SK-N-SH treated with all-trans-retinoic acid at 6 μM for 48 hours (cell line): ENCODE measurements around the gene DOLK.
A peak's percentile ranks its signal among the peaks of the same experiment; 100 is the strongest.

Experiments
- ATAC-seq: fragments of 200-7000 bp; cut with Tn5 transposase; 3 replicates; pipeline ENCODE4 v1.9.1; 2020; ENCODE audit warnings: mild to moderate bottlenecking, moderate library complexity
- ARNTL ChIP-seq: fragments of 450-650 bp; formaldehyde crosslinking; IDR thresholded peaks from 2 replicates; pipeline ENCODE4 v1.5.0; 2020; ENCODE audit warnings: low read depth, mild to moderate bottlenecking, moderate library complexity, borderline replicate concordance
- BACH2 ChIP-seq: fragments of 250-450 bp; sonication (Bioruptor Pico); IDR thresholded peaks from 2 replicates; pipeline ENCODE4 v1.9.0; 2021; ENCODE audit warnings: mild to moderate bottlenecking, borderline replicate concordance
- CSDC2 ChIP-seq: fragments of 250-450 bp; sonication (Bioruptor Pico); IDR thresholded peaks from 2 replicates; pipeline ENCODE4 v1.5.0; 2020; ENCODE audit warnings: mild to moderate bottlenecking, moderate library complexity
- ESRRG ChIP-seq: fragments of 250-450 bp; sonication (Bioruptor Pico); IDR thresholded peaks from 2 replicates; pipeline ENCODE4 v1.6.1; 2021; ENCODE audit warnings: mild to moderate bottlenecking
- GLIS3 ChIP-seq: fragments of 250-450 bp; sonication (Bioruptor Pico); IDR thresholded peaks from 2 replicates; pipeline ENCODE4 v1.5.0; 2020; ENCODE audit warnings: mild to moderate bottlenecking, moderate library complexity
- ISL1 ChIP-seq: fragments of 250-450 bp; sonication (Bioruptor Pico); IDR thresholded peaks from 2 replicates; pipeline ENCODE4 v2.1.2; 2022; ENCODE audit warnings: mild to moderate bottlenecking, moderate library complexity
- RARB ChIP-seq: fragments of 250-450 bp; sonication (Bioruptor Pico); IDR thresholded peaks from 2 replicates; pipeline ENCODE4 v1.8.0; 2021; ENCODE audit warnings: mild to moderate bottlenecking, moderate library complexity
- SNAI2 ChIP-seq: fragments of 250-450 bp; sonication (Bioruptor Pico); IDR thresholded peaks from 2 replicates; pipeline ENCODE4 v1.5.0; 2020; ENCODE audit warnings: mild to moderate bottlenecking, moderate library complexity
- TOX ChIP-seq: fragments of 250-450 bp; sonication (Bioruptor Pico); IDR thresholded peaks from 2 replicates; pipeline ENCODE4 v1.8.0; 2021; ENCODE audit warnings: mild to moderate bottlenecking, moderate library complexity, borderline replicate concordance
- ZC3H10 ChIP-seq: fragments of 250-450 bp; sonication (Bioruptor Pico); IDR thresholded peaks from 2 replicates; pipeline ENCODE4 v1.5.1; 2021; ENCODE audit warnings: mild to moderate bottlenecking, moderate library complexity
- ZFP30 ChIP-seq: fragments of 450-650 bp; formaldehyde crosslinking; IDR thresholded peaks from 2 replicates; pipeline ENCODE4 v1.5.0; 2022; ENCODE audit warnings: mild to moderate bottlenecking, moderate library complexity
- ZNF565 ChIP-seq: fragments of 450-650 bp; formaldehyde crosslinking; conservative IDR thresholded peaks from 2 replicates; pipeline ENCODE4 v1.5.0; 2020; ENCODE audit warnings: low read depth, mild to moderate bottlenecking, moderate library complexity
- ZNF70 ChIP-seq: fragments of 450-650 bp; formaldehyde crosslinking; IDR thresholded peaks from 2 replicates; pipeline ENCODE4 v1.5.0; 2020; ENCODE audit warnings: mild to moderate bottlenecking, moderate library complexity
- ZNF8 ChIP-seq: fragments of 450-650 bp; formaldehyde crosslinking; IDR thresholded peaks from 2 replicates; pipeline ENCODE4 v1.5.0; 2020; ENCODE audit warnings: mild to moderate bottlenecking, moderate library complexity
- TF ChIP-seq, protein P1 (sequence below): fragments of 250-450 bp; sonication (Bioruptor Pico); IDR thresholded peaks from 2 replicates; pipeline ENCODE4 v1.5.1; 2021; ENCODE audit warnings: mild to moderate bottlenecking, moderate library complexity
- TF ChIP-seq, protein P2 (sequence below): fragments of 250-450 bp; sonication (Bioruptor Pico); IDR thresholded peaks from 2 replicates; pipeline ENCODE4 v1.5.0; 2020; ENCODE audit warnings: mild to moderate bottlenecking, moderate library complexity
- TF ChIP-seq, protein P3 (sequence below): fragments of 250-450 bp; sonication (Bioruptor Pico); IDR thresholded peaks from 2 replicates; pipeline ENCODE4 v1.8.0; 2020; ENCODE audit warnings: mild to moderate bottlenecking, moderate library complexity, borderline replicate concordance
- TF ChIP-seq, protein P4 (sequence below): fragments of 250-450 bp; sonication (Bioruptor Pico); IDR thresholded peaks from 2 replicates; pipeline ENCODE4 v1.5.1; 2020; ENCODE audit warnings: low read depth, mild to moderate bottlenecking, moderate library complexity
- TF ChIP-seq, protein P5 (sequence below): fragments of 250-450 bp; sonication (Bioruptor Pico); IDR thresholded peaks from 2 replicates; pipeline ENCODE4 v1.8.0; 2021; ENCODE audit warnings: low read depth, mild to moderate bottlenecking, moderate library complexity, borderline replicate concordance

Gene DOLK

DNA sequence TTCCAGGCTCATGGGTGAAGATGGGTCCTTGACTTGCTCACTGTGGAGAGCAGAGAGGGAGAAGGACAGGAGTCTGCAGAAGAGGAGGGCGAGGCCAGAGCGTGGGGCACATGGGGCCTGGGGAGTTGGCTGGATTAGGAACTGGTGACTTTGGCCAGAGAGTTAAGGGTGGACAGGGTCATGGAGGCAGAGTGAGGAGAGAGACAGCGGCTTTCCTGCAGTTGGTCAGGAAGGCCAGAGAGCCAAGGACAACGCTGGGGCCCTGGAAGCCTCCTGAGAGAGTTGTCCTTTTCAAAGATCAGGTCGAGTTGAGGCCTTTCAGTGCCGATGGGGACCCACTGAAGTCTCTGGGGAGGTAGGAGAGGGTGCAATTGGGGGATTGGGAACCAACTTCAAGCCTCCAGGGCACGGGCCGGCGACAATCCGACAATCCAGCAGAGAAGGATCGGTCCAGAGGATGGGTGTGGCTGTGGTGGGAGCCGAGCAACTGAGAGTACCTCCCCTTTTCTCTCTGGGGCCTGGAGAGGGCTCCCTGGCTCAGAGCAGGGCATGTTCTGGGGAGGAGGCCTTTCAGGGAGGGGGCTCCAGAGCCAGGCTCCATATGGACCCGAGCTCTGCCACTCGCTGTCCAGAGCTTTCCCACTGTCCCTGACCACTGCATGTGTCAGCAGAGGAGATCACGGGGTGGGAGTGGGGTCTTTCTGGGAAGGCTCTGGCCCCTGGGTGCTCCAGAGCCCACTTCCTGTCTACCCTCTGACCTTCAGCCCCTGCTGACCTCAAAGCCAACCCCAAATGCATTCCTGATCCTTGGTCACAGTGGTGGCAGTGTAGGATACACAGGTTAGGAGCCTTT, 34.1 kb downstream of the DOLK start:
- ATAC-seq, result no peak
- TF ChIP-seq ARNTL, result no peak
- TF ChIP-seq, protein P1, sequence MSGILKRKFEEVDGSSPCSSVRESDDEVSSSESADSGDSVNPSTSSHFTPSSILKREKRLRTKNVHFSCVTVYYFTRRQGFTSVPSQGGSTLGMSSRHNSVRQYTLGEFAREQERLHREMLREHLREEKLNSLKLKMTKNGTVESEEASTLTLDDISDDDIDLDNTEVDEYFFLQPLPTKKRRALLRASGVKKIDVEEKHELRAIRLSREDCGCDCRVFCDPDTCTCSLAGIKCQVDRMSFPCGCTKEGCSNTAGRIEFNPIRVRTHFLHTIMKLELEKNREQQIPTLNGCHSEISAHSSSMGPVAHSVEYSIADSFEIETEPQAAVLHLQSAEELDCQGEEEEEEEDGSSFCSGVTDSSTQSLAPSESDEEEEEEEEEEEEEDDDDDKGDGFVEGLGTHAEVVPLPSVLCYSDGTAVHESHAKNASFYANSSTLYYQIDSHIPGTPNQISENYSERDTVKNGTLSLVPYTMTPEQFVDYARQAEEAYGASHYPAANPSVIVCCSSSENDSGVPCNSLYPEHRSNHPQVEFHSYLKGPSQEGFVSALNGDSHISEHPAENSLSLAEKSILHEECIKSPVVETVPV, result no peak
- TF ChIP-seq ZNF8 (CRISPR knock-in tag), result no peak
- TF ChIP-seq ZFP30 (CRISPR knock-in tag), result no peak
- no peak for TF ChIP-seq CSDC2 (CRISPR knock-in tag)
- TF ChIP-seq BACH2 (CRISPR knock-in tag), result no peak
- TF ChIP-seq, protein P2, sequence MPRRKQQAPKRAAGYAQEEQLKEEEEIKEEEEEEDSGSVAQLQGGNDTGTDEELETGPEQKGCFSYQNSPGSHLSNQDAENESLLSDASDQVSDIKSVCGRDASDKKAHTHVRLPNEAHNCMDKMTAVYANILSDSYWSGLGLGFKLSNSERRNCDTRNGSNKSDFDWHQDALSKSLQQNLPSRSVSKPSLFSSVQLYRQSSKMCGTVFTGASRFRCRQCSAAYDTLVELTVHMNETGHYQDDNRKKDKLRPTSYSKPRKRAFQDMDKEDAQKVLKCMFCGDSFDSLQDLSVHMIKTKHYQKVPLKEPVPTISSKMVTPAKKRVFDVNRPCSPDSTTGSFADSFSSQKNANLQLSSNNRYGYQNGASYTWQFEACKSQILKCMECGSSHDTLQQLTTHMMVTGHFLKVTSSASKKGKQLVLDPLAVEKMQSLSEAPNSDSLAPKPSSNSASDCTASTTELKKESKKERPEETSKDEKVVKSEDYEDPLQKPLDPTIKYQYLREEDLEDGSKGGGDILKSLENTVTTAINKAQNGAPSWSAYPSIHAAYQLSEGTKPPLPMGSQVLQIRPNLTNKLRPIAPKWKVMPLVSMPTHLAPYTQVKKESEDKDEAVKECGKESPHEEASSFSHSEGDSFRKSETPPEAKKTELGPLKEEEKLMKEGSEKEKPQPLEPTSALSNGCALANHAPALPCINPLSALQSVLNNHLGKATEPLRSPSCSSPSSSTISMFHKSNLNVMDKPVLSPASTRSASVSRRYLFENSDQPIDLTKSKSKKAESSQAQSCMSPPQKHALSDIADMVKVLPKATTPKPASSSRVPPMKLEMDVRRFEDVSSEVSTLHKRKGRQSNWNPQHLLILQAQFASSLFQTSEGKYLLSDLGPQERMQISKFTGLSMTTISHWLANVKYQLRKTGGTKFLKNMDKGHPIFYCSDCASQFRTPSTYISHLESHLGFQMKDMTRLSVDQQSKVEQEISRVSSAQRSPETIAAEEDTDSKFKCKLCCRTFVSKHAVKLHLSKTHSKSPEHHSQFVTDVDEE, result no peak
- TF ChIP-seq TOX (CRISPR knock-in tag), result no peak
- TF ChIP-seq ZNF565 (CRISPR knock-in tag), result no peak
- TF ChIP-seq ZNF70 (CRISPR knock-in tag), result no peak

DNA sequence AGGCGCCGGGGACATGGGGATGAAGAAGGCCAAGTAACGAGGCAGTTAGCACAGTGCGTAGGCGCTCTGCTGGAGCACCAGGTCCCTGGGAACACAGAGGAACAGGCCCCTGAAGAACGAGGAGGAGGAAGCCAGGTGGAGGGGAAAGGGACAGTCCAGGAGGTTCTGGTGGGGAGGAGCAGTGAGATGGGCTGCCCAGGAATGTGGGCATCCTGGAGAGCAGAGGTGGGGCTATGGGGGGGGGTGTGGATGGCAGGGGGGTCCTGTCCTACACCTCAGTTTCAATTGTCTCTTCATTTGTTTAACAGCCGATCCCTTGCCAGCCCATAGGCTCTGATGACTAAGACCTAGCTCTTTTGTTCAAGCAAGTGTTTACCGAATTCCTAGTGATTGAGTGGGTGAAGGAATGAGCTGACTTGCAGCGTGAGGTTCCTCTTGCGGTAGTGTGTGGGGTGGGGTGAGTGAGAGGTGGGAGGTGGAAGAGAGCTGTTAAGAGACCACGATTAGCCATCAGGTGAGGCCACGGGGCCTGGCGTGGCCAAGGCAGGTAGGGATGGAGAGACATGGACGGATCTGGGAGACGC, 35.0 kb downstream of the DOLK start:
- TF ChIP-seq ZC3H10 (no peak), TOX (CRISPR knock-in tag) (no peak), ZFP30 (CRISPR knock-in tag) (no peak), ZNF70 (CRISPR knock-in tag) (no peak), ESRRG (CRISPR knock-in tag) (no peak), BACH2 (CRISPR knock-in tag) (no peak), ISL1 (CRISPR knock-in tag) (no peak), GLIS3 (CRISPR knock-in tag) (no peak), RARB (CRISPR knock-in tag) (no peak), SNAI2 (CRISPR knock-in tag) (no peak), ARNTL (no peak), ZNF565 (CRISPR knock-in tag) (no peak)
- TF ChIP-seq, protein P3, sequence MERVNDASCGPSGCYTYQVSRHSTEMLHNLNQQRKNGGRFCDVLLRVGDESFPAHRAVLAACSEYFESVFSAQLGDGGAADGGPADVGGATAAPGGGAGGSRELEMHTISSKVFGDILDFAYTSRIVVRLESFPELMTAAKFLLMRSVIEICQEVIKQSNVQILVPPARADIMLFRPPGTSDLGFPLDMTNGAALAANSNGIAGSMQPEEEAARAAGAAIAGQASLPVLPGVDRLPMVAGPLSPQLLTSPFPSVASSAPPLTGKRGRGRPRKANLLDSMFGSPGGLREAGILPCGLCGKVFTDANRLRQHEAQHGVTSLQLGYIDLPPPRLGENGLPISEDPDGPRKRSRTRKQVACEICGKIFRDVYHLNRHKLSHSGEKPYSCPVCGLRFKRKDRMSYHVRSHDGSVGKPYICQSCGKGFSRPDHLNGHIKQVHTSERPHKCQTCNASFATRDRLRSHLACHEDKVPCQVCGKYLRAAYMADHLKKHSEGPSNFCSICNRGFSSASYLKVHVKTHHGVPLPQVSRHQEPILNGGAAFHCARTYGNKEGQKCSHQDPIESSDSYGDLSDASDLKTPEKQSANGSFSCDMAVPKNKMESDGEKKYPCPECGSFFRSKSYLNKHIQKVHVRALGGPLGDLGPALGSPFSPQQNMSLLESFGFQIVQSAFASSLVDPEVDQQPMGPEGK (CRISPR knock-in tag), result no peak
- TF ChIP-seq, protein P2, result no peak
- TF ChIP-seq, protein P4, sequence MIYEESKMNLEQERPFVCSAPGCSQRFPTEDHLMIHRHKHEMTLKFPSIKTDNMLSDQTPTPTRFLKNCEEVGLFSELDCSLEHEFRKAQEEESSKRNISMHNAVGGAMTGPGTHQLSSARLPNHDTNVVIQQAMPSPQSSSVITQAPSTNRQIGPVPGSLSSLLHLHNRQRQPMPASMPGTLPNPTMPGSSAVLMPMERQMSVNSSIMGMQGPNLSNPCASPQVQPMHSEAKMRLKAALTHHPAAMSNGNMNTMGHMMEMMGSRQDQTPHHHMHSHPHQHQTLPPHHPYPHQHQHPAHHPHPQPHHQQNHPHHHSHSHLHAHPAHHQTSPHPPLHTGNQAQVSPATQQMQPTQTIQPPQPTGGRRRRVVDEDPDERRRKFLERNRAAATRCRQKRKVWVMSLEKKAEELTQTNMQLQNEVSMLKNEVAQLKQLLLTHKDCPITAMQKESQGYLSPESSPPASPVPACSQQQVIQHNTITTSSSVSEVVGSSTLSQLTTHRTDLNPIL (CRISPR knock-in tag), result no peak
- TF ChIP-seq, protein P5, sequence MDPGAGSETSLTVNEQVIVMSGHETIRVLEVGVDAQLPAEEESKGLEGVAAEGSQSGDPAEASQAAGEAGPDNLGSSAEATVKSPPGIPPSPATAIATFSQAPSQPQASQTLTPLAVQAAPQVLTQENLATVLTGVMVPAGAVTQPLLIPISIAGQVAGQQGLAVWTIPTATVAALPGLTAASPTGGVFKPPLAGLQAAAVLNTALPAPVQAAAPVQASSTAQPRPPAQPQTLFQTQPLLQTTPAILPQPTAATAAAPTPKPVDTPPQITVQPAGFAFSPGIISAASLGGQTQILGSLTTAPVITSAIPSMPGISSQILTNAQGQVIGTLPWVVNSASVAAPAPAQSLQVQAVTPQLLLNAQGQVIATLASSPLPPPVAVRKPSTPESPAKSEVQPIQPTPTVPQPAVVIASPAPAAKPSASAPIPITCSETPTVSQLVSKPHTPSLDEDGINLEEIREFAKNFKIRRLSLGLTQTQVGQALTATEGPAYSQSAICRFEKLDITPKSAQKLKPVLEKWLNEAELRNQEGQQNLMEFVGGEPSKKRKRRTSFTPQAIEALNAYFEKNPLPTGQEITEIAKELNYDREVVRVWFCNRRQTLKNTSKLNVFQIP (CRISPR knock-in tag), result no peak
- TF ChIP-seq, all 23 proteins: peak for 0
- peak; percentile 58 for ATAC-seq
